Left hindlimb (tissue), 1 donor: ENCODE data around the gene PTH1R.

Source experiments
- DNase-seq: peaks from one replicate; pipeline ENCODE4 v3.0.0-alpha.2; 2018

The PTH1R gene

GRCh38 chr3:46884427-46884826 is 6.9 kb downstream of the PTH1R start:
- DNase-seq, result no peak

- no peak for DNase-seq
These were observed 7.4 kb downstream of the PTH1R start for GRCh38 chr3:46884929-46885328.

- DNase-seq, result no peak
These were observed 8.1 kb downstream of the PTH1R start for GRCh38 chr3:46885612-46886011.

DNA sequence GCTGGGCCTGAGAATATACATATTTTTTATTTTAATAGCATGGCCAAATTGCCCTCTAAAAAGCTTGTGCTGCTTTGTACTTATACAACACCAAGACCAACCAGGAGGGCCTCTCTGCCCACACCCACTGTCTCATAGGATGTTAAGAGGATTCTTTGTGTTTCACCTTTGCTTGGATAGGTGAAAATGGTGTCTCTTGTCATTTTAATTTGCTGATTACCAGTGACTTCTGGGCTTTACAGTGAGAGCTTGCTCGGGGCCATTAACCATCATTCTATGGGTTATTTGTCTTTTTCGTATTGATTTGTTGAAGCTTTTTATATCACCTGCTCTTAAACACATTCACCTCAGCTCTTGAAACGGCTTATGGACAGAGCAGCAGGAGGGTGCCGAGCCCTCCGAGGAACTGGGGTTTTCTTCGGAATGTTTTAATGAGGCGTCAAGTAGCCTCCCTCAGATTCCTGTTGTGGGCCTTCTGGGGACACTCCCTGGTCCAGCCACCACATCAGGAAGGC is 10.5 kb downstream of the PTH1R start:
- DNase-seq, result no peak

DNA sequence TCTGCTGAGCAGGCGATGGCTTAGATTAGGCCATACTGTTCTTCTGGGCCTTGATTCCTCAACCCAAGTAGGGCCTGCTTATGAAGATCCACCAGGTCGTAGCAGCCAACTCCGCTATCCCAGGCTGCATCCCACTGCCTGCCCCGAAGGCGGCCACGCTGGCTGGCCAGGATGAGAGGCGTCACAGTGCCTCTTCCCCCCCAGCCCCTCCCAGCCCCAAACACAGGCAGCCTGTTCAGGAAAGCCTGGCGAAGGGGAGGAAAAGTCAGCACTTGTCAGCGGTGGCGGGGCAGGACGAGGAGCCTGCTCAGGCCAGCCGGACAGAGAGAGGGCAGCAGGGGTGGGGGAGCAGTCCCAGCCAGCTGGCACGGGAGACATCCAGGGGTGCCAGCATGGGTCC is 11.2 kb downstream of the PTH1R start:
- no peak for DNase-seq

DNA sequence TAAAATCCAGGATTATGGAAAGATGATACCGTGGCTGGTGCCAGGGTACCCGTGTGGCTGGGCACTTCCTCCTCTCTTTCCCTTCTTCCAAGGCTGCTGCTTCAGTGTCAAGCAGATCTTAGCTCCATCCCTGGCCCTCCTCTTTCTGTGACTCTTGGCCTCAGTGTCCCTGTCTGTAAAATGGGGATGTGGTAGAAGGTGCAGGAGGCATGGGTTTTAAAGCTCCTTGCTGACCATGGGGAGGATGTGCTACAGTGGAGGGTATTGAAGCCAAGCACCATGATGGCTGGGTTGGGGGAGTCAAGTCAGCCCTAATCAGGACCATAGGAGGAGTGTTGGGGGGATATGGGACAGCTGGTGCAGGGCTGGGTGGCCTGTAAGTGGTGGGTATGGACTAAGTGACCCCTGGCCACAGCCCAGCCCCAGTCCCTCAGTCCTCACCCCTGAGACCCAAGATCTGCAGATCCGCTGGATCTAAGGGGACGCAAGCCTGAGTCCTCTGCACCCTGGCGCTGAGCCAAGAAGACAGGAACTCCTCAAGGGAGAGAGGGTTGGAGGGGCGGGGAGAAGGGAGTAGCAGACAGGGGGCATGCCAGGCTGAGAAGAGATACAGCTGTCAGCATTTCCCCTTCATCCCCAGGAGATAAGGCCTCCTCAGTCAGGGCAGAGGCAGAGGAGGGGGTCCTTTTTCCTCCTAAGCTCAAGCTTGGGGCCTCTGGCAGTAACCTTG is 12.0 kb downstream of the PTH1R start:
- no peak for DNase-seq

DNA sequence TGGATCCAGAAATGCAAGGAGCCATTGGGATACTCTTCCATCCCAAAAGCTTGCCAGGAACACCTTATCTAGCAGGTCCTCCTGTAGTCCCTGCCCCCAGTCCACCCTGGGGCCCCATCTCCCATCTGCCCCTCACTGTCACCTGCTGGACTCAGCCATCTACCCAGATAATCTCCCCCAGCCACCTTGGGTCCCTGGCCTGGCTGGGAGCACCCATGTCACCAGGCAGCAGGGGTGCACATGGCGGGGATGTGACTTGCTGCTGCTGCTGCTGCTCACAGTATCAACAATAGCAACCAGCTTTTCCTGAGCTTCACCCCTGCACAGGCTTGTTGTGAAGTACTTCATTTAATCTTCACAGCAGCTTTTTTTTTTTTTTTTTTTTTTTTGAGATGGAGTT is 12.6 kb downstream of the PTH1R start:
- no peak for DNase-seq

DNA sequence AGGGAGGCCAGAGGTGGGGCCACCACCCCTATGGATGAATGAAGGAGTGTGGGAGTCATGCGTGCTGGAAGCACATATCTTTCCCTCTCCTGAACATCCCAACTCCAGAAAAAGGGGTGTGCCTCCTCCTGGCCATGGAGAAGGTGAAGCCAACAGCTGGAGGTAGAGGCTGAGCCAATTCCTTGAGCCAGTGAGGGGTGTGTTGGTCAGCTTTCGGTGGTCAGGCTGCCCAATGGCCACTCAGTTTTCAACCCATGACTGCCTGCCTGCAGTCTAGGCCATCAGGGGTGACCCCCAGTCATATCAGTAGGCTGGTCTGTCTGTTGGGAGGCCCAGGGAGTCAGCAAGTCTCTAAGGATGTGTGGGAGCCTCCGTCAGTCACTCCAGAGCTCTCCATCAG is 13.6 kb downstream of the PTH1R start:
- no peak for DNase-seq

DNA sequence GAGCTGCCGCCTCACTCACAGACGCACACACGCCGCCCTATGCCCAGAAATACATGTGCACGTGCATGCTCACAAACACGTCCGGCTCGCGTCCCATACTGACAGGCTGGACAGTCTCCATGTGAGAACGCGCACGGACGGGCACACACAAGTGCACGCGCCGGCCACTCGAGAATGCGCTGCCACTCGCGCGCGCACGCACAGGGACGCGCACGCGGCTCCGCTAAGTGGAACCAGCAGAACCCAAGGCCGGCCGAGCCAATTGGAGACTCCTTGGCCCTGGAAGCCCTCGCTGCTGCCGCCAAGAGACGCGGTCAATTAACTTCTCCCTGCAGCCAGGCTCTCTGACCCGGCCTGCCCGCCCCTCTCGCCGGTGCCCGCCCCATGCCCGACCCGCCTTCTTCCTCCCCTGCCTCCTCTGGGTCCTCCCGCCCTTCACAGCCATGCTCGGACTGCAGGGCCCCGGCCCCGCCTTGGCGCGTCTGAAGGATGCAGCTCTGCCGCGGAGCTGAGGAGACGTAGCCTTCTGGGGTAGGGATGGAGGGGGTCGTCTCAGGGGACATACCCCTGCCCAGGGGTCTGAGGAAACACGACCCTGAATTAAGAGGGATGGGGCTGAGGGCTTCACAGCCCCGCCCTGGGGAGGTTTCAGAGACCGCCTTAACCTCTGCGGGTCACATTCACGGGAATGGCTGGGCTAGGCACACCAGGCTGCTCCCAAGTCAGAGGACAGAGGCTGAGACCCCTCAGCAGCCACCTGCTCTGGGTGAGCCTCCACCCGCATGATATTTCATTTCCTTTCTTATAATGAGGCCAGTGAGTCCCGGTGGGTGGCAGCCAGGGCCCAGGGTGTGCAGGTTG is 15.0 kb downstream of the PTH1R start:
- DNase-seq, result peak; percentile 88

DNA sequence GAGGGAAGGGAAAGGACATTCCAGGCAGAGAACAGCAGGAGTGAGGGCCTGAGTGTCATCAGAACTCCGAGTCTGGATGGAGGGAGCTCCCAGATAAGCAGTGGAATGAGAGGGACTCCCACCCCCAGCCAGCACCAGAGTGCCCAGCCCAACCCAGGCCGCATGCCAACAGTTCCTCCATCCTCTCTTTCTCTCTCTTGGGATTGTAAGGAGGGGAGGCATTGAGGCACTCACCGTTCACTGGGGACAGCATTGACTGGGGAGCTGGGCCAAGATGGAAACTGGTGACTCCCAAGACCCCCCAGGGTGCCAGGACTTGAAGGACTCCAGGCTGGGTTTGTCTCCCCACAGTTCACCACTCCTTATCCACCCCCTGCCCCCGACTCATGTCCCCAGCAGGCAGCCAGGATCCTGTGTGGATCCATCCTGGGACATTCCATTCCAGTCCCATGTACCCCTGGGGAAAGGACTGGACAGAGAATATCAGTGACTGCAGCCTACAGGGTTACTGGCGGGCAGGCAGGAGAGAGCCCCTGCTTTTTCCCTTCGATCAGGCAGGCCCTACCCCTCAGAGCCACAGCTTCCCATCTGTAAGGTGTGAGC is 15.7 kb downstream of the PTH1R start:
- peak; percentile 34 for DNase-seq

GRCh38 chr3:46893763-46894162 is 16.2 kb downstream of the PTH1R start:
- DNase-seq, result no peak

DNA sequence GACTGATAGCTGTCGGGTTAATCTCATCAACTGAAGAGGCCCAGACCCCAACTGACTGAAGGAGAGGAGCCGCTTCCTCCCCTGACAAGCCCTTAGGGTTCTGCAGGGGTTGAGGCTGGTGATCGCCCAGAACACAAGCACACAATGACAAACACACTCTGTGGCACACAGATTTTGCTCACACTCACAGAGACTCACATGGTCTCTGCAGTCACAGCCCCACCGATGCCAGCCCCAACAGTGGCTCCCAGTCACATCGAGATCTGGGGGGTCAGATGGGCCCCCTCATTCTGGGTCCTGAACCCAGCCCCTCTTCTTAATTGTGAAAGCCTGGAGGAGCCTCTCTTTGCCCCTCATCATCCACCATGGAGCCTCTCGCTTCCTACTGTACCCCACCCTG is 16.7 kb downstream of the PTH1R start:
- DNase-seq, result peak; percentile 26

GRCh38 chr3:46895204-46895660 is 17.7 kb downstream of the PTH1R start:
- peak; percentile 59 for DNase-seq

- no peak for DNase-seq
These were observed 18.2 kb downstream of the PTH1R start for GRCh38 chr3:46895761-46896160.

- peak; percentile 81 for DNase-seq
These were observed 18.9 kb downstream of the PTH1R start for GRCh38 chr3:46896386-46896785.

- peak; percentile 21 for DNase-seq
These were observed 19.5 kb downstream of the PTH1R start for GRCh38 chr3:46897031-46897430.

GRCh38 chr3:46897829-46898320 is 20.4 kb downstream of the PTH1R start:
- no peak for DNase-seq

DNA sequence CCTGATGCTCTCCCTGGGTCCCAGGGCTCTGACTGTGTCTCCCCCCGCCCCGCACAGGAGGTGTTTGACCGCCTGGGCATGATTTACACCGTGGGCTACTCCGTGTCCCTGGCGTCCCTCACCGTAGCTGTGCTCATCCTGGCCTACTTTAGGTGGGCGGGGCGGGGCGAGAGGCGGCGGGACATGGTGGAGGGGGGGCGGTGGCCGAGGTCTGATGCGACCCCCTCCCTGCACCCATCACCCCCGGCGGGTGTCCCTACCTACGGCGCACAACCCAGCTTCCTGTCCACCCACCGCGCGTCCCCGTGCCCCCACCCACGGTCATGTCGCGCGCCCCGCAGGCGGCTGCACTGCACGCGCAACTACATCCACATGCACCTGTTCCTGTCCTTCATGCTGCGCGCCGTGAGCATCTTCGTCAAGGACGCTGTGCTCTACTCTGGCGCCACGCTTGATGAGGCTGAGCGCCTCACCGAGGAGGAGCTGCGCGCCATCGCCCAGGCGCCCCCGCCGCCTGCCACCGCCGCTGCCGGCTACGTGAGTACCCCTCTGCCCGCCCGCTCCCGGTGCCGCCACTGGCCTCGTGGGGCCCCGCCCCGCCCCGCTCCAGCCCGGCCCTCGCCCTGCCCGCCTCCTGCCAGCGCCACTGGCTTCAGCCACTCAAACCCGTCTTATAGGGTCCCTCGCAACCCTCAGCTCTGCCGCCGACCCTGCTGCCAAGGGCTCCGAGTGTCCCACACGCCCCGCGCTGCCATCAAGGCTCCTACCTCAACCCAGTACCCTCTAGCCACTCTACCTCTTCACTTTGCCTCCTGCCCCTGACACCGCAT is 21.0 kb downstream of the PTH1R start:
- DNase-seq, result peak; percentile 51

DNA sequence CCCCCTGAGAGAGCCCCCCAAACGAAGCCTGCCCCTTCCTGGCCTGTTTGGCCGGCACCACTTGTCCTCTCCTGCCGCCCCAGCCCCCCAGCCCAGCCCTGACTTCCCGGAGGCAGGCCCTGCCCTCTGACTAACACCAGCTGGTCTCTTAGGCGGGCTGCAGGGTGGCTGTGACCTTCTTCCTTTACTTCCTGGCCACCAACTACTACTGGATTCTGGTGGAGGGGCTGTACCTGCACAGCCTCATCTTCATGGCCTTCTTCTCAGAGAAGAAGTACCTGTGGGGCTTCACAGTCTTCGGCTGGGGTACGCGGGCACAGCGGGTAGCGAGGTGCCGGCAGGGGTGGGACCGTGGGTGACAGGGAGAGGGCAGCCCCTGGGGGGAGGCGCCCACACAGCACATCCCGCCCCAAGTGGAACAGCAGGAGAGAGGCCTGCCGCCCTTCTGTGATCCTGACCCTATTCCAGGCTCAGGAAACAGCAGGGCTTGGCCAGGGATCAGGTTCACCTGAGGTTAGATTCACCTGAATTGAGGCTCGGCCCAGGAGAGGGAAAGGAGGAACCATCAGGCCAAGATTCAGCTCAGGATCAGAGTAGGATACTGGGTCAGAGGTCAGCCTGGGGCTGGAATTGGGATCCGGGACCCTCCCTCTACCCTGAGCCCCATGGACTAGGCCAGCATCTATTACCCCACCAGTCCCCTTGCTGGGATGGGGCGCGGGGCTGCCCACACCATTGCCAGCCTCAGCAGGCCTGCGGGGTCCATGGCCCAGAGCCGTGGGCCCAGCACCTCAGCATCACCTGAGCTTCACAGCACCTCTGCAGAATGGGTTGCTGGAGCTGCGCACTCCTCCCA is 21.9 kb downstream of the PTH1R start:
- DNase-seq, result peak; percentile 40

DNA sequence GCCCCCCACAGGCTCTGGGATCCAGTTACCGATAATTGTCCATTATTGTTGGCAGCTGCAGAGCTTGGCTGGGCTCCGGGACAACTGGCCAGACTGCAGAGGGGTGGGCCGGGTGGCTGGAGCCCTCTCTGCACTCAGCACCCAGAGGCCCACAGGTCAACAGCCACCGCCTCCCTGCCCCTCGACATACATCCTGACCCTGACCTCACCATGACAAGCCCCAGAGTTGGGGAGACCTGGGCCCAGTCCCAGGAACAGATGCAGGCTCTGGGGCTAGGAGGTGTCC is 22.4 kb downstream of the PTH1R start:
- peak; percentile 56 for DNase-seq

GRCh38 chr3:46900356-46900755 is 22.8 kb downstream of the PTH1R start:
- no peak for DNase-seq

DNA sequence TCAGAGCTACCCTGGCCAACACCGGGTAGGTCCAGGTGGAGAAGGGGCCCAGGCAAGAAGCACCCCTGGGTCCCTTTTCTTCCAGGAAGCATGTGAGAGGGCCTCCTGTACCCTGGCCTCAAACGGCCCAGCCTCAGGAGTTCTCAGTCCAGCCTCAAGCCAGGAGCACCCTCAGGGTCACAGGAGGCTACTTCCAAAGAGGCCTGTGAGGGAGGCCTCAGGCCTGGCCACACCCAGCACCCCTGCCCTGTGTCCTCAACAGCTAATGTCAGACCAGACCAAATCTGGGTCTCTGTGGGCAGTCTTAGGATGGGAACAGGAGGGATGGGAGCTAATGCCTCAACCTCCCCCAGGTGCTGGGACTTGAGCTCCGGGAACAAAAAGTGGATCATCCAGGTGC is 23.5 kb downstream of the PTH1R start:
- no peak for DNase-seq
